Suprapubic skin (tissue), 4 donors: Measurements from ENCODE around the gene SYNJ2. TPM values are rescaled to one million over a fixed set of nuclear protein-coding genes. Genes with fewer than 3 reads are reported as not detected.

ENCODE experiments used
- DNase-seq, 2 donors: peaks; one replicate each; pipeline ENCODE4 v3.0.0-alpha.2; 2019; ENCODE audit warnings: low spot score in 2 of 2
- H3K27ac ChIP-seq: fragments of 200-600 bp; sonication (generic); one replicate; pipeline ENCODE4 v1.5.1; 2019
- H3K27me3 ChIP-seq: fragments of 200-600 bp; sonication (generic); one replicate; pipeline ENCODE4 v1.5.1; 2019
- H3K36me3 ChIP-seq: fragments of 200-600 bp; sonication (generic); one replicate; pipeline ENCODE4 v1.5.1; 2019
- H3K4me1 ChIP-seq: fragments of 200-600 bp; sonication (generic); one replicate; pipeline ENCODE4 v1.5.1; 2019
- H3K4me3 ChIP-seq: fragments of 200-600 bp; sonication (generic); one replicate; pipeline ENCODE4 v1.5.1; 2019; ENCODE audit warnings: mild to moderate bottlenecking
- H3K9me3 ChIP-seq: fragments of 200-600 bp; sonication (generic); one replicate; pipeline ENCODE4 v1.5.1; 2019
- EP300 ChIP-seq: sonication (generic); formaldehyde crosslinking; IDR thresholded peaks from one replicate; pipeline ENCODE4 v1.6.1; 2017; ENCODE audit warnings: antibody characterized with exemption
- POLR2A ChIP-seq, 2 donors: fragments of 450-650 bp; IDR thresholded peaks; one replicate each; pipeline ENCODE4 v1.6.1; 2017; ENCODE audit warnings: antibody characterized with exemption in 2 of 2, mild to moderate bottlenecking in 2 of 2, moderate library complexity in 2 of 2
- POLR2AphosphoS5 ChIP-seq, 3 donors: sonication (generic); formaldehyde crosslinking; IDR thresholded peaks; one replicate each; pipeline ENCODE4 v1.6.1; 2017; ENCODE audit warnings: antibody characterized with exemption in 3 of 3
- WGBS: methylation state at CpG from one replicate; pipeline ENCODE4 v1.1.5; 2018; 5-methylcytosine and 5-hydroxymethylcytosine counted together
- total RNA-seq, 4 donors: library from RNA; depleted of rRNA; stranded (reverse); fragments of >200 nt; gene quantifications; one replicate each; pipeline ENCODE4 v1.1.0, GENCODE V29; 2016
- TF ChIP-seq, protein P1 (sequence below), 2 donors: fragments of 200-600 bp in 1 of 2; fragments of 450-650 bp in 1 of 2; sonication (generic) in 1 of 2; IDR thresholded peaks; one replicate each; pipeline ENCODE4 v1.5.1; 2016 to 2019; ENCODE audit warnings: antibody characterized with exemption in 2 of 2, mild to moderate bottlenecking in 1 of 2, moderate library complexity in 1 of 2

SYNJ2 gene
- total RNA-seq, 4 donors from 2014 or later, result 4.3 to 10.7 (median 6.8) TPM

DNA sequence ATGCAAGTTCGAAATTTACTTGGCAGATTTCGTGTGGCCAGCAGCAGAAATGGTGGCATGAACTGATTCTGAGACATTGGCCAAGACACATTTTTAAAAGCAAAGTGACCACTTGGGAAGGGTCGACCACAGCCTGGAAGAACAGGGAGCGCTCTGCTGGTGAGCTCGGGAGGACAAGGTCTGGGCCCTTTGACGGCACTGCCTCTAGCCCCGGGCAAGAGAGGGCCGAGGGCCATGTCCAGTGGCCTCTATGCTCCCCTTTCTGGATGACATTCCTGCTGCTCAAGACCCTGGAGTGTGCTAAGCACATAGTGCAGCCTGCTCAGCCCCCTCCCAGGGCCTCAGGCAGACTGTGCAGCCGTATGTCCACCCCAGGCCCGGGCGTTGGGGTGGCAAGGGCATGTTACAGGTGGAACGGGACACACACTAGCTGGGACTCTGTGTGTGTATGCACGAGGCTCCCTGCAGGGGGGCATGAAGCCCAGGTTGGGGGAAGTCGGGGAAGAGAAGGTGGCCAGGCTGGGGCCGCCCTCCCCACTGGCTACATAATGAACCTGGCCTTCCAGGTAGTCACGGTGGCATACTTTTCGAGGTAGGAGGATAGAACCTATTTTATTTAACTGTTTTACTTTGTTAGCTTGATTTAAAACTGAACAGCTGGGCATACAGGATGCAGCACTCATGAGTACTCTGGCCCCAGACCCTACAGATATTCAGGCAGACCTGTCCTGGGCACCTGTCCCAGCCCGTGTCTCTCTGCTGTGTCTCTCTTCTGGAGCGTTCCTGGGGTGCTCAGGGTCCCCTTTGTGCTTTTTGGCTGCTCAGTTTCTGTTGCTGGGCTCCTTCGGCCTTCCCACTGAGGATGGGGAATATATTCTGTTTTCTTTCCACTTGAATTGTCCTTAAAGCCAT lies 6.4 kb downstream of the SYNJ2 start:
- Histone ChIP-seq H3K27me3 (no peaks in the 10 kb centered on the region), H3K9me3 (no peaks in the 10 kb centered on the region), H3K27ac (no peak overlapping the region), H3K36me3 (no peaks in the 10 kb centered on the region), H3K4me1 (peaks cover 29% of the 10 kb centered on the region), H3K4me3 (no peak overlapping the region)
- DNase-seq, result no peak
- 86% methylated on average over 14 of the region's 20 CpGs for WGBS
- no peak for TF ChIP-seq POLR2AphosphoS5 (IDR thresholded peaks at IDR 0.05)
- TF ChIP-seq, protein P1, sequence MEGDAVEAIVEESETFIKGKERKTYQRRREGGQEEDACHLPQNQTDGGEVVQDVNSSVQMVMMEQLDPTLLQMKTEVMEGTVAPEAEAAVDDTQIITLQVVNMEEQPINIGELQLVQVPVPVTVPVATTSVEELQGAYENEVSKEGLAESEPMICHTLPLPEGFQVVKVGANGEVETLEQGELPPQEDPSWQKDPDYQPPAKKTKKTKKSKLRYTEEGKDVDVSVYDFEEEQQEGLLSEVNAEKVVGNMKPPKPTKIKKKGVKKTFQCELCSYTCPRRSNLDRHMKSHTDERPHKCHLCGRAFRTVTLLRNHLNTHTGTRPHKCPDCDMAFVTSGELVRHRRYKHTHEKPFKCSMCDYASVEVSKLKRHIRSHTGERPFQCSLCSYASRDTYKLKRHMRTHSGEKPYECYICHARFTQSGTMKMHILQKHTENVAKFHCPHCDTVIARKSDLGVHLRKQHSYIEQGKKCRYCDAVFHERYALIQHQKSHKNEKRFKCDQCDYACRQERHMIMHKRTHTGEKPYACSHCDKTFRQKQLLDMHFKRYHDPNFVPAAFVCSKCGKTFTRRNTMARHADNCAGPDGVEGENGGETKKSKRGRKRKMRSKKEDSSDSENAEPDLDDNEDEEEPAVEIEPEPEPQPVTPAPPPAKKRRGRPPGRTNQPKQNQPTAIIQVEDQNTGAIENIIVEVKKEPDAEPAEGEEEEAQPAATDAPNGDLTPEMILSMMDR (IDR thresholded peaks at IDR 0.05), result no peak
- no peak for TF ChIP-seq EP300
- no peak for TF ChIP-seq POLR2A (IDR thresholded peaks at IDR 0.05)

DNA sequence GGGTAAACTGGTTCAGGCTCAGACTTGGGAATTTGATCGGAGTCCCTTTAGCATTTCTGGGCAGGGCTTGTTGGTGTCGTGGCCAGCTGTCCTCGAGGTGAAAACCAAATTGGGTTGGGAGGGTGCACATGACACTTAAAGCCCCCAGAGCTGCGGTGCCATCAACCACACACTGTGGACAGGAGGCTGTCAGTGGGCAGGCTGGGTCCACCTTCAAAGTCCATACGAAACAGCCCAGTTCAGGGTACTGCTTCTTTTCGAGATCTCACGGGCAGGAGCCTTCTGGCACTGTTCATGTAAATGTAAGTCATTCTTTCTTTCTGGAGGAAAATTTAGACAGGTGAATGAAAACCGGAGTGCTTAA lies 7.0 kb downstream of the SYNJ2 start:
- Histone ChIP-seq H3K4me3 (no peak overlapping the region), H3K27ac (no peak overlapping the region), H3K27me3 (no peaks in the 10 kb centered on the region), H3K36me3 (no peaks in the 10 kb centered on the region), H3K9me3 (no peaks in the 10 kb centered on the region), H3K4me1 (peaks cover 28% of the 10 kb centered on the region)
- 67% methylated on average over 8 of the region's 8 CpGs for WGBS
- TF ChIP-seq, protein P1 (IDR thresholded peaks at IDR 0.05), result no peak
- TF ChIP-seq POLR2A (IDR thresholded peaks at IDR 0.05) (no peak), POLR2AphosphoS5 (IDR thresholded peaks at IDR 0.05) (no peak), EP300 (no peak)
- DNase-seq, result no peak

DNA sequence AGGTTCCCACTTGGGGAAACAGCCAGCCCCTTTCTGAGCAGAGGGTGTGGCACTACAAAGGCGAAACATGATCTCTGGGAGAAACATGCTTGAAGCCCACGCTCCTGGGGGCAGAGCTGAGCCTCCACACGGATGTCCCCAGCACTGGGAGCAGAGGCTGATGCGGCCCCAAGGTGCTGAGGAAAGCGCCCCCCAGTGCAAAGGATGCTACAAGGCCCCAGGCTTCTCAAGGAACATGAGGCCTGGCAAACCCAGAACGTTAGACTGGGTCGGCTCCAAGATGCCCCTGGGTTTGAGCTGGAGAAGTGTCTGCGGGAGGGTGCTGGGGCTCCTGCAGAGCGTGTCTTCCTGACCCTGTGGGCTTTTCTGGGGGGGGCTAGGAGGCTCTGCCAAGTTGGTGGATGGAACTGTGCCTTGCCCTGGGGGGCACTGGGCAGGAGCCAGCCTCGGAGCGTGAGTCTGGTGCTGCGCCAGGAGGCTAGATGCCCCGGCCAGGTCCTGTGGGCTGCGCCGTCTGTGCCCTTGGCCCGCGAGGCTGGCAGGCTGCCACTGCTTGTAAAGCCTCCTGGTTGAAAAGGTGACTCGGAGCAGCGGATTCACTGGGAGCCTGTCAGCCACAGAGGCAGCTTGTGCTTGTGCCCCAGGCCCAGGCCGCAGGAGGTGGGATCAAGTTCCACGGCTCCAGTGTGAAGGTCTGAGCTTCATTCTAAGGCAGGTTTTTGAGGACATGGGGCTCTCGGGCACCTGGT lies 8.1 kb downstream of the SYNJ2 start:
- DNase-seq, result no peak
- no peaks in the 10 kb centered on the region for H3K9me3 ChIP-seq
- no peaks in the 10 kb centered on the region for H3K36me3 ChIP-seq
- H3K27me3 ChIP-seq, result no peaks in the 10 kb centered on the region
- peak overlapping the region; percentile 10 for H3K4me3 ChIP-seq
- H3K27ac ChIP-seq, result peak overlapping the region; percentile 1
- TF ChIP-seq EP300 (no peak), POLR2AphosphoS5 (IDR thresholded peaks at IDR 0.05) (no peak), POLR2A (IDR thresholded peaks at IDR 0.05) (no peak)
- TF ChIP-seq, protein P1 (IDR thresholded peaks at IDR 0.05), result no peak
- peaks cover 24% of the 10 kb centered on the region for H3K4me1 ChIP-seq
- WGBS, result 24% methylated on average over 14 of the region's 22 CpGs

- WGBS, result 72% methylated on average over 11 of the region's 15 CpGs
- no peaks in the 10 kb centered on the region for H3K27me3 ChIP-seq
- no peaks in the 10 kb centered on the region for H3K9me3 ChIP-seq
- DNase-seq, result no peak
- TF ChIP-seq POLR2A (IDR thresholded peaks at IDR 0.05) (no peak), EP300 (no peak), POLR2AphosphoS5 (IDR thresholded peaks at IDR 0.05) (no peak)
- TF ChIP-seq, protein P1 (IDR thresholded peaks at IDR 0.05), result no peak
- H3K36me3 ChIP-seq, result no peaks in the 10 kb centered on the region
- H3K27ac ChIP-seq, result peak overlapping the region; percentile 1
- H3K4me3 ChIP-seq, result no peak overlapping the region
- H3K4me1 ChIP-seq, result peaks cover 24% of the 10 kb centered on the region
Measured at GRCh38 chr6:157990321-157991066, 8.8 kb downstream of the SYNJ2 start.
